ENCODE data around the gene HIVEP3. TPM values are rescaled to one million over a fixed set of nuclear protein-coding genes. Genes with fewer than 3 reads are reported as not detected.
A peak's percentile ranks its signal among the peaks of the same experiment; 100 is the strongest.

Gene HIVEP3
- total RNA-seq, 1 donor from 2014 or later, result 8.9 TPM

DNA sequence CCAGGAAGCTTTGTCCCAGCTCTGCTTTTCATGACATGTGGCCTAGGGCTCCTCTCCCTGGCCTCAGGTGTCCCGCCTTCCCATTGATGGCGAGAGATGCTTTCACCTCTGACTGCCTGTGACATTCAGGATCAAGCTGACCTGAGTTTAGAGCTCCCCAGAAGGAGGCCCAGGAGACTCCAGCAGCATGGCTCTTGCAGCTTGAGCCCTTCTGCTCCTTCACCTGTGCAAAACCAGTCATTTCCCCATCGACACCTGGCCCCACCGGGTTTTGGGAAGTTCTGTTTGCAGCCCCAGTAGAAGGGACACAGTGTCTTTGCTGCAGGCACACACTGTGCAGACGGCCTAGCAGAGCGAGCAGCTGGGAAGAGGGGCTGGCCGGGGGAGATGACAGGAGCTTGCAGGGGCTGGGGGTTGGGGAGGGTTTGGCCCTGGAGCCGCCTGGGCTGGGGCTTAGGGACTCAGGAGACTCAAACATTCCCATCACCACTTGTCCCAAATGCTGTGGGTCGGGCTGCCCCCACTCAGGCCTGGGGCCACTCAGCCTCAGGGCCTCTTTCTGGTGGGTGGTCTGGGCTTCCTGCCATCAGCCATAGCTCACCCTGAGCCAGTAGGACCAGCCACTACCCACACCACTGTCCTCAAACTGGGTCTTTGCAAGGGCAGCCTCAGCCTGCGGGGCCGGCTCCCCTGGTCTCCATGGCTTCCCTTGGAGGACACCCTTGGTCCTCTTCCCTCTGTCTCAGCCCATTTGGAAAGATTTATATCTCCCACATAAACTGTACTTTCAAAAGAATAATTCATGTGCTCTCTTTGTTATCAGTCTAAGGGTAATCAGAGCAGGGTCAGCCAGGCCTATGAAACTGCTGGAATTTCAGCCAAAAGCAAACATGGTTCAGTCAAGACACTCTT is 430.4 kb downstream of the HIVEP3 start:
- Histone ChIP-seq H3K27me3 (ENCODE audit: insufficient read depth, low read length) (no peaks in the 10 kb centered on the region), H4K20me1 (ENCODE audit: insufficient read depth, low read length) (no peaks in the 10 kb centered on the region), H3K9ac (ENCODE audit: low read length) (no peak overlapping the region), H2AFZ (ENCODE audit: low read depth, low read length) (no peak overlapping the region), H3K27ac (ENCODE audit: low read depth, low read length) (no peak overlapping the region), H3K4me3 (ENCODE audit: insufficient read depth, low read depth, low read length) (no peak overlapping the region), H3K79me2 (ENCODE audit: insufficient read depth, low read length) (no peaks in the 10 kb centered on the region), H3K4me1 (ENCODE audit: insufficient read depth, low read length) (peaks cover 43% of the 10 kb centered on the region), H3K36me3 (ENCODE audit: insufficient read depth, low read length) (no peaks in the 10 kb centered on the region), H3K4me2 (ENCODE audit: low read length) (no peak overlapping the region), H3K9me3 (ENCODE audit: insufficient read depth, low read depth, low read length) (no peaks in the 10 kb centered on the region)
- DNase-seq (ENCODE audit: low read depth) (no peak), FAIRE-seq (no peak)
- H3K9me3 Mint-ChIP-seq (ENCODE audit: unreplicated experiment), result no peaks in the 10 kb centered on the region
- H3K36me3 Mint-ChIP-seq (ENCODE audit: low read depth, unreplicated experiment), result no peaks in the 10 kb centered on the region
- H3K4me3 Mint-ChIP-seq (ENCODE audit: unreplicated experiment), result no peak overlapping the region
- H3K27ac Mint-ChIP-seq (ENCODE audit: unreplicated experiment), result no peak overlapping the region
- TF ChIP-seq EZH2 (IDR thresholded peaks at IDR 0.05; ENCODE audit: insufficient read depth, low read length), result no peak
- TF ChIP-seq, protein P1, sequence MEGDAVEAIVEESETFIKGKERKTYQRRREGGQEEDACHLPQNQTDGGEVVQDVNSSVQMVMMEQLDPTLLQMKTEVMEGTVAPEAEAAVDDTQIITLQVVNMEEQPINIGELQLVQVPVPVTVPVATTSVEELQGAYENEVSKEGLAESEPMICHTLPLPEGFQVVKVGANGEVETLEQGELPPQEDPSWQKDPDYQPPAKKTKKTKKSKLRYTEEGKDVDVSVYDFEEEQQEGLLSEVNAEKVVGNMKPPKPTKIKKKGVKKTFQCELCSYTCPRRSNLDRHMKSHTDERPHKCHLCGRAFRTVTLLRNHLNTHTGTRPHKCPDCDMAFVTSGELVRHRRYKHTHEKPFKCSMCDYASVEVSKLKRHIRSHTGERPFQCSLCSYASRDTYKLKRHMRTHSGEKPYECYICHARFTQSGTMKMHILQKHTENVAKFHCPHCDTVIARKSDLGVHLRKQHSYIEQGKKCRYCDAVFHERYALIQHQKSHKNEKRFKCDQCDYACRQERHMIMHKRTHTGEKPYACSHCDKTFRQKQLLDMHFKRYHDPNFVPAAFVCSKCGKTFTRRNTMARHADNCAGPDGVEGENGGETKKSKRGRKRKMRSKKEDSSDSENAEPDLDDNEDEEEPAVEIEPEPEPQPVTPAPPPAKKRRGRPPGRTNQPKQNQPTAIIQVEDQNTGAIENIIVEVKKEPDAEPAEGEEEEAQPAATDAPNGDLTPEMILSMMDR (IDR thresholded peaks at IDR 0.05; ENCODE audit: insufficient read depth, low read depth, low read length), result no peak
- H3K27me3 Mint-ChIP-seq (ENCODE audit: low read depth, unreplicated experiment), result no peaks in the 10 kb centered on the region
- H3K4me1 Mint-ChIP-seq (ENCODE audit: low read depth, unreplicated experiment), result peaks cover 30% of the 10 kb centered on the region

DNA sequence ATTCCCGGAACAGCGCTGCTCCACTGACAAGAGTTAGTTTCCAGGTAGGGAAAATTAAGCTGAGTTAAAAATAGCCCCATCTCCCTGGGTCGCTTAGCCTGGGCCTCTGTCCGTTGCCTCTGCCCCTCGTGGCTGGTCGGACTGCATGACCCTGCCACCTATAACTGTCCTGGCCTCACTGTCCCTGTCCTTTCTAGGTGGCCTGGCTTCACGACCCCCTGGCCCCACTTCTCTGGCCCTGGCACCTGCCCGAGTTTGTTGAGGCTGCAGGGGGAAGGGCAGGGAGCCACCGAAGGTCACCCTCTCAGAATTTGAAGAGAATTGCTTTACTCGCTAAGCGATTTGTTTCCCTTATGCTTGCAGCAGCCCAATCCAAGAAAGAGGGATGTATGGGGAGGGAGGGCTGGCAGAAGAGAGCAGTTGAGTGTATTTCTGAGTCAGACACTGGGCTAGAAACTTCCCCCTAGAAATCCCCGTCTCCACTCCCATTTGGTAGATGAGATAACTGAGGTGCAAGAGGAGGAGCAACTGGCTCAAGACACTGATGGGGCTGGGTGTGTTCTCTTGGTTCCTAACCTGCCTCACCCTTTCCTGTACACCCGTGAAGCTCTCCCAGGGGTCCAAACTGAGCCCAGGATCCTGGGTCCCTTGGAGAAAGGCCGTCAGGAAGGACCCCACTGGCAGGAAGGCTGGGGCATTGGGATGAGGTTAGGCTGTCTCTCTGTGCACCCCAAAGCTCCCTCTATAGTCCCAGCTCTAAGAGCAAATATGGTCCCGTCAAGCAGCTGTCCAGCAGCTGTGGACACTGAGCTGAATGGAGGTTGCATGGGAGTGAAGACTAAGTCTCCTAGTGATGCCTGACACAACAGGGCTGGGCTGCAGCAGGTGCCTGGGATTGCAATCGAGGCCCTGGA is 431.3 kb downstream of the HIVEP3 start:
- Histone ChIP-seq H2AFZ (ENCODE audit: low read depth, low read length) (peak overlapping the region; percentile 0), H3K4me1 (ENCODE audit: insufficient read depth, low read length) (peaks cover 44% of the 10 kb centered on the region), H3K4me2 (ENCODE audit: low read length) (peak overlapping the region; percentile 87), H3K9ac (ENCODE audit: low read length) (peak overlapping the region; percentile 73), H3K4me3 (ENCODE audit: insufficient read depth, low read depth, low read length) (peak overlapping the region; percentile 29), H3K9me3 (ENCODE audit: insufficient read depth, low read depth, low read length) (no peaks in the 10 kb centered on the region), H4K20me1 (ENCODE audit: insufficient read depth, low read length) (no peaks in the 10 kb centered on the region), H3K27ac (ENCODE audit: low read depth, low read length) (peak overlapping the region; percentile 73), H3K36me3 (ENCODE audit: insufficient read depth, low read length) (no peaks in the 10 kb centered on the region), H3K79me2 (ENCODE audit: insufficient read depth, low read length) (no peaks in the 10 kb centered on the region), H3K27me3 (ENCODE audit: insufficient read depth, low read length) (no peaks in the 10 kb centered on the region)
- Mint-ChIP-seq H3K36me3 (ENCODE audit: low read depth, unreplicated experiment) (no peaks in the 10 kb centered on the region), H3K4me1 (ENCODE audit: low read depth, unreplicated experiment) (peaks cover 35% of the 10 kb centered on the region), H3K4me3 (ENCODE audit: unreplicated experiment) (peak overlapping the region; percentile 75), H3K27ac (ENCODE audit: unreplicated experiment) (peak overlapping the region; percentile 91), H3K9me3 (ENCODE audit: unreplicated experiment) (no peaks in the 10 kb centered on the region), H3K27me3 (ENCODE audit: low read depth, unreplicated experiment) (no peaks in the 10 kb centered on the region)
- TF ChIP-seq, protein P1 (IDR thresholded peaks at IDR 0.05; ENCODE audit: insufficient read depth, low read depth, low read length), result no peak
- no peak for TF ChIP-seq EZH2 (IDR thresholded peaks at IDR 0.05; ENCODE audit: insufficient read depth, low read length)
- DNase-seq (ENCODE audit: low read depth) (peak; percentile 63), FAIRE-seq (no peak)

All from astrocyte (in vitro differentiated cells and primary cell).